Ishikawa (cell line): ENCODE measurements around the gene APOBEC3G.

Experiments
- CEBPB ChIP-seq: IDR thresholded peaks from 2 replicates; pipeline ENCODE4 v1.6.1; 2012
- CREB1 ChIP-seq: IDR thresholded peaks from 2 replicates; pipeline ENCODE4 v1.6.1; 2012; ENCODE audit warnings: low read depth
- EGR1 ChIP-seq: IDR thresholded peaks from 2 replicates; pipeline ENCODE4 v1.6.1; 2012
- EP300 ChIP-seq: IDR thresholded peaks from 2 replicates; pipeline ENCODE4 v1.6.1; 2012; ENCODE audit warnings: borderline replicate concordance
- FOXM1 ChIP-seq: IDR thresholded peaks from 2 replicates; pipeline ENCODE4 v1.6.1; 2012; ENCODE audit warnings: low read depth, borderline replicate concordance
- MAX ChIP-seq: IDR thresholded peaks from 2 replicates; pipeline ENCODE4 v1.6.1; 2012
- NFIC ChIP-seq: IDR thresholded peaks from 2 replicates; pipeline ENCODE4 v1.6.1; 2012
- RAD21 ChIP-seq: IDR thresholded peaks from 2 replicates; pipeline ENCODE4 v1.6.1; 2012; ENCODE audit warnings: low read depth
- REST ChIP-seq: IDR thresholded peaks from 2 replicates; pipeline ENCODE4 v1.6.1; 2012; ENCODE audit warnings: low read depth, mild to moderate bottlenecking
- TAF1 ChIP-seq: IDR thresholded peaks from 2 replicates; pipeline ENCODE4 v1.6.1; 2012; ENCODE audit warnings: low read depth, mild to moderate bottlenecking
- TCF12 ChIP-seq: IDR thresholded peaks from 2 replicates; pipeline ENCODE4 v1.6.1; 2012; ENCODE audit warnings: low read depth
- TEAD4 ChIP-seq: IDR thresholded peaks from 2 replicates; pipeline ENCODE4 v1.6.1; 2012
- USF1 ChIP-seq: IDR thresholded peaks from 2 replicates; pipeline ENCODE4 v1.6.1; 2012
- YY1 ChIP-seq: IDR thresholded peaks from 2 replicates; pipeline ENCODE4 v1.6.1; 2012; ENCODE audit warnings: low read depth
- ZBTB7A ChIP-seq: IDR thresholded peaks from 2 replicates; pipeline ENCODE4 v1.6.1; 2012; ENCODE audit warnings: low read depth

The APOBEC3G gene

GRCh38 chr22:39117585-39118191, 40.6 kb downstream of the APOBEC3G start:
- TF ChIP-seq EGR1 (no peak), RAD21 (peak; percentile 61)

- TF ChIP-seq EP300 (no peak), TCF12 (no peak), CREB1 (no peak), REST (no peak), USF1 (no peak), RAD21 (no peak), FOXM1 (no peak), TEAD4 (no peak), CEBPB (no peak), YY1 (no peak), NFIC (no peak), EGR1 (no peak), ZBTB7A (no peak)
Observed at GRCh38 chr22:39120983-39121382, 43.9 kb downstream of the APOBEC3G start.

GRCh38 chr22:39122772-39123470, 45.8 kb downstream of the APOBEC3G start:
- TF ChIP-seq CREB1 (no peak), EP300 (no peak), MAX (no peak), NFIC (no peak), TAF1 (no peak), EGR1 (no peak), FOXM1 (no peak), YY1 (no peak), REST (no peak), RAD21 (no peak), TEAD4 (no peak), TCF12 (no peak), USF1 (no peak), ZBTB7A (no peak), CEBPB (no peak)

- TF ChIP-seq RAD21 (no peak), YY1 (no peak), USF1 (no peak)
Observed at GRCh38 chr22:39123751-39124581, 46.9 kb downstream of the APOBEC3G start.

GRCh38 chr22:39125622-39126021, 48.5 kb downstream of the APOBEC3G start:
- no peak for TF ChIP-seq RAD21
- no peak for TF ChIP-seq YY1
- no peak for TF ChIP-seq MAX
- TF ChIP-seq CEBPB: no peak
- no peak for TF ChIP-seq NFIC
- no peak for TF ChIP-seq USF1
- no peak for TF ChIP-seq TCF12
- no peak for TF ChIP-seq REST
- TF ChIP-seq ZBTB7A: no peak
- no peak for TF ChIP-seq EP300
- no peak for TF ChIP-seq CREB1
- no peak for TF ChIP-seq TAF1
- no peak for TF ChIP-seq TEAD4
- TF ChIP-seq EGR1: no peak
- no peak for TF ChIP-seq FOXM1
